ENCODE results near the gene MYH13.

DNA sequence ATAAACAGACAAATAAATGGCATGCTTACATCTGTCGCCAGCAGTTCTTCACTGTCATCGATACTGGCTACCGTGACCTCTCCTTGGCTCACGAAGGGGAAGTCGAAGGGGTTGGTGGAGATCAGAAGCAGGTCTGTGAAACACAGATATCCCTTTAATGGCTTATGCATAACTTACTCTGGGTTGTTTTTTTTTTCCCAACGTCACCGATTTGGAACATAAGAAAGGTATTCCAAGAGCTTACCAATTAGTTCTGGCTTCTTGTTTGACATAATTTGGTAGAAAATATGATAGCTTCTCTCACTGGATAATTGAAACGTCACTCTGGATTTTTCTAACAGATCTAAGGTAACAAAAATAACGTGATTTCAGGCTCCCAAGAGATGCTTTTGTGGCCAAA is 18.2 kb downstream of the MYH13 start:
- TF ChIP-seq, protein P1, sequence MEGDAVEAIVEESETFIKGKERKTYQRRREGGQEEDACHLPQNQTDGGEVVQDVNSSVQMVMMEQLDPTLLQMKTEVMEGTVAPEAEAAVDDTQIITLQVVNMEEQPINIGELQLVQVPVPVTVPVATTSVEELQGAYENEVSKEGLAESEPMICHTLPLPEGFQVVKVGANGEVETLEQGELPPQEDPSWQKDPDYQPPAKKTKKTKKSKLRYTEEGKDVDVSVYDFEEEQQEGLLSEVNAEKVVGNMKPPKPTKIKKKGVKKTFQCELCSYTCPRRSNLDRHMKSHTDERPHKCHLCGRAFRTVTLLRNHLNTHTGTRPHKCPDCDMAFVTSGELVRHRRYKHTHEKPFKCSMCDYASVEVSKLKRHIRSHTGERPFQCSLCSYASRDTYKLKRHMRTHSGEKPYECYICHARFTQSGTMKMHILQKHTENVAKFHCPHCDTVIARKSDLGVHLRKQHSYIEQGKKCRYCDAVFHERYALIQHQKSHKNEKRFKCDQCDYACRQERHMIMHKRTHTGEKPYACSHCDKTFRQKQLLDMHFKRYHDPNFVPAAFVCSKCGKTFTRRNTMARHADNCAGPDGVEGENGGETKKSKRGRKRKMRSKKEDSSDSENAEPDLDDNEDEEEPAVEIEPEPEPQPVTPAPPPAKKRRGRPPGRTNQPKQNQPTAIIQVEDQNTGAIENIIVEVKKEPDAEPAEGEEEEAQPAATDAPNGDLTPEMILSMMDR (IDR thresholded peaks at IDR 0.05), result no peak
- TF ChIP-seq POLR2A (IDR thresholded peaks at IDR 0.05), result no peak

All from body of pancreas (tissue), 4 donors.